IgD-negative memory B cell (primary cell): ENCODE measurements around the gene LGALS9. TPM values are rescaled to one million over a fixed set of nuclear protein-coding genes. Genes with fewer than 3 reads are reported as not detected.
"Not testable (repeated sequence)": the region's sequence is repeated elsewhere in the genome, so short reads cannot be mapped to it uniquely, and the experiment has no call there.

Experiments
- H3K27ac Mint-ChIP-seq, 3 donors: one replicate each; pipeline ENCODE4 v1.8.0; 2020 to 2022; ENCODE audit warnings: mild to moderate bottlenecking in 3 of 3, mixed read lengths in 3 of 3, moderate library complexity in 1 of 3
- H3K27me3 Mint-ChIP-seq: one replicate; pipeline ENCODE4 v1.8.0; 2021; ENCODE audit warnings: mixed read lengths
- H3K36me3 Mint-ChIP-seq: one replicate; pipeline ENCODE4 v1.8.0; 2020; ENCODE audit warnings: mild to moderate bottlenecking, mixed read lengths
- H3K4me1 Mint-ChIP-seq, 3 donors: one replicate each; pipeline ENCODE4 v1.8.0; 2020 to 2022; ENCODE audit warnings: mixed read lengths in 3 of 3, mild to moderate bottlenecking in 1 of 3
- H3K4me3 Mint-ChIP-seq, 4 donors: one replicate each; pipeline ENCODE4 v1.8.0; 2020 to 2022; ENCODE audit warnings: mild to moderate bottlenecking in 4 of 4, mixed read lengths in 4 of 4, moderate library complexity in 3 of 4
- H3K9me3 Mint-ChIP-seq, 3 donors: one replicate each; pipeline ENCODE4 v1.8.0; 2020 to 2021; ENCODE audit warnings: mixed read lengths in 3 of 3, mild to moderate bottlenecking in 1 of 3
- polyA plus RNA-seq: library from polyadenylated mRNA; unstranded; fragments of 300-500 nt; fragmentation: Illumina TruSeq; gene quantifications from one replicate; pipeline ENCODE4 v1.2.3, GENCODE V29; 2021

The LGALS9 gene
- polyA plus RNA-seq, 1 donor from 2014 or later, result 53.4 TPM

- H3K27ac Mint-ChIP-seq, result no peak overlapping the region
- H3K27me3 Mint-ChIP-seq, result no peaks in the 10 kb centered on the region
- H3K4me3 Mint-ChIP-seq, result no peak overlapping the region
- peaks cover 5 to 10% (median 8%) of the 10 kb centered on the region in 3 donors for H3K4me1 Mint-ChIP-seq
- no peaks in the 10 kb centered on the region for H3K9me3 Mint-ChIP-seq
- no peaks in the 10 kb centered on the region for H3K36me3 Mint-ChIP-seq
These were observed 18.9 kb downstream of the LGALS9 start for GRCh38 chr17:27649929-27650328.

GRCh38 chr17:27650836-27651235 lies 19.8 kb downstream of the LGALS9 start:
- no peak overlapping the region for H3K4me3 Mint-ChIP-seq
- no peaks in the 10 kb centered on the region for H3K27me3 Mint-ChIP-seq
- H3K9me3 Mint-ChIP-seq, result no peaks in the 10 kb centered on the region
- peak overlapping the region in 1 of 3 donors; percentile 67 for H3K27ac Mint-ChIP-seq
- no peaks in the 10 kb centered on the region for H3K36me3 Mint-ChIP-seq
- H3K4me1 Mint-ChIP-seq, result peaks cover 5 to 10% (median 8%) of the 10 kb centered on the region in 3 donors

GRCh38 chr17:27651411-27652345 lies 20.7 kb downstream of the LGALS9 start:
- peak overlapping the region in 1 of 3 donors; percentile 67 for H3K27ac Mint-ChIP-seq
- no peaks in the 10 kb centered on the region for H3K36me3 Mint-ChIP-seq
- no peak overlapping the region for H3K4me3 Mint-ChIP-seq
- H3K9me3 Mint-ChIP-seq, result no peaks in the 10 kb centered on the region
- peaks cover 5 to 10% (median 8%) of the 10 kb centered on the region in 3 donors for H3K4me1 Mint-ChIP-seq
- no peaks in the 10 kb centered on the region for H3K27me3 Mint-ChIP-seq

GRCh38 chr17:27653449-27653971 lies 22.5 kb downstream of the LGALS9 start:
- H3K4me1 Mint-ChIP-seq, H3K36me3 Mint-ChIP-seq, H3K27ac Mint-ChIP-seq, H3K9me3 Mint-ChIP-seq, H3K27me3 Mint-ChIP-seq: not testable (repeated sequence)
- peak overlapping the region in 1 of 4 donors; percentile 37 for H3K4me3 Mint-ChIP-seq

GRCh38 chr17:27654136-27654535 lies 23.1 kb downstream of the LGALS9 start:
- Mint-ChIP-seq H3K4me3 (no peak overlapping the region), H3K27ac (no peak overlapping the region), H3K4me1 (peaks cover 5 to 10% (median 8%) of the 10 kb centered on the region in 3 donors), H3K9me3 (no peaks in the 10 kb centered on the region), H3K36me3 (no peaks in the 10 kb centered on the region), H3K27me3 (no peaks in the 10 kb centered on the region)

- peaks cover 5 to 10% (median 8%) of the 10 kb centered on the region in 3 donors for H3K4me1 Mint-ChIP-seq
- no peak overlapping the region for H3K4me3 Mint-ChIP-seq
- H3K9me3 Mint-ChIP-seq, result no peaks in the 10 kb centered on the region
- H3K27me3 Mint-ChIP-seq, result no peaks in the 10 kb centered on the region
- H3K36me3 Mint-ChIP-seq, result no peaks in the 10 kb centered on the region
- H3K27ac Mint-ChIP-seq, result peak overlapping the region in 1 of 3 donors; percentile 85
These were observed 23.9 kb downstream of the LGALS9 start for GRCh38 chr17:27654654-27655524.

- H3K27me3 Mint-ChIP-seq, H3K27ac Mint-ChIP-seq, H3K4me3 Mint-ChIP-seq, H3K9me3 Mint-ChIP-seq, H3K4me1 Mint-ChIP-seq, H3K36me3 Mint-ChIP-seq: not testable (repeated sequence)
These were observed 24.6 kb downstream of the LGALS9 start for GRCh38 chr17:27655525-27656111.

- H3K4me1 Mint-ChIP-seq, H3K27me3 Mint-ChIP-seq, H3K9me3 Mint-ChIP-seq, H3K36me3 Mint-ChIP-seq, H3K4me3 Mint-ChIP-seq: not testable (repeated sequence)
- H3K27ac Mint-ChIP-seq, result peak overlapping the region in 1 of 3 donors; percentile 67
These were observed 25.6 kb downstream of the LGALS9 start for GRCh38 chr17:27656620-27657019.

GRCh38 chr17:27657620-27658019 lies 26.6 kb downstream of the LGALS9 start:
- no peak overlapping the region for H3K4me3 Mint-ChIP-seq
- H3K36me3 Mint-ChIP-seq, result no peaks in the 10 kb centered on the region
- no peak overlapping the region for H3K27ac Mint-ChIP-seq
- H3K4me1 Mint-ChIP-seq, result peaks cover 5 to 6% (median 5%) of the 10 kb centered on the region in 3 donors
- H3K9me3 Mint-ChIP-seq, result no peaks in the 10 kb centered on the region
- H3K27me3 Mint-ChIP-seq, result no peaks in the 10 kb centered on the region

- no peaks in the 10 kb centered on the region for H3K36me3 Mint-ChIP-seq
- H3K27ac Mint-ChIP-seq, result no peak overlapping the region
- no peaks in the 10 kb centered on the region for H3K9me3 Mint-ChIP-seq
- H3K27me3 Mint-ChIP-seq, result no peaks in the 10 kb centered on the region
- H3K4me3 Mint-ChIP-seq, result no peak overlapping the region
- H3K4me1 Mint-ChIP-seq, result peaks cover 2% of the 10 kb centered on the region in 3 donors
These were observed 28.7 kb downstream of the LGALS9 start for GRCh38 chr17:27659683-27660082.

- Mint-ChIP-seq H3K9me3 (no peaks in the 10 kb centered on the region), H3K36me3 (no peaks in the 10 kb centered on the region), H3K27ac (no peak overlapping the region), H3K4me1 (no peaks in the 10 kb centered on the region), H3K27me3 (no peaks in the 10 kb centered on the region), H3K4me3 (no peak overlapping the region)
These were observed 29.4 kb downstream of the LGALS9 start for GRCh38 chr17:27660436-27660835.

GRCh38 chr17:27663936-27664605 lies 33.1 kb downstream of the LGALS9 start:
- Mint-ChIP-seq H3K4me1 (no peaks in the 10 kb centered on the region), H3K27ac (no peak overlapping the region), H3K9me3 (no peaks in the 10 kb centered on the region), H3K4me3 (no peak overlapping the region), H3K36me3 (no peaks in the 10 kb centered on the region), H3K27me3 (no peaks in the 10 kb centered on the region)

- H3K27ac Mint-ChIP-seq, result no peak overlapping the region
- H3K9me3 Mint-ChIP-seq, result no peaks in the 10 kb centered on the region
- H3K27me3 Mint-ChIP-seq, result no peaks in the 10 kb centered on the region
- H3K36me3 Mint-ChIP-seq, result no peaks in the 10 kb centered on the region
- no peaks in the 10 kb centered on the region for H3K4me1 Mint-ChIP-seq
- H3K4me3 Mint-ChIP-seq, result no peak overlapping the region
These were observed 33.6 kb downstream of the LGALS9 start for GRCh38 chr17:27664606-27664965.

GRCh38 chr17:27665549-27665948 lies 34.6 kb downstream of the LGALS9 start:
- Mint-ChIP-seq H3K27ac (peak overlapping the region in 1 of 3 donors; percentile 22), H3K9me3 (no peaks in the 10 kb centered on the region)

More at GRCh38 chr17:27665549-27665948, 34.6 kb downstream of the LGALS9 start:
- no peaks in the 10 kb centered on the region for H3K4me1 Mint-ChIP-seq
- H3K36me3 Mint-ChIP-seq, result no peaks in the 10 kb centered on the region
- no peak overlapping the region for H3K4me3 Mint-ChIP-seq
- no peaks in the 10 kb centered on the region for H3K27me3 Mint-ChIP-seq
